ENCODE data around the gene RETREG1. TPM values are rescaled to one million over a fixed set of nuclear protein-coding genes. Genes with fewer than 3 reads are reported as not detected.

The RETREG1 gene
- total RNA-seq, 2 experiments from 2014 or later = 19.3 to 20.0 TPM

DNA sequence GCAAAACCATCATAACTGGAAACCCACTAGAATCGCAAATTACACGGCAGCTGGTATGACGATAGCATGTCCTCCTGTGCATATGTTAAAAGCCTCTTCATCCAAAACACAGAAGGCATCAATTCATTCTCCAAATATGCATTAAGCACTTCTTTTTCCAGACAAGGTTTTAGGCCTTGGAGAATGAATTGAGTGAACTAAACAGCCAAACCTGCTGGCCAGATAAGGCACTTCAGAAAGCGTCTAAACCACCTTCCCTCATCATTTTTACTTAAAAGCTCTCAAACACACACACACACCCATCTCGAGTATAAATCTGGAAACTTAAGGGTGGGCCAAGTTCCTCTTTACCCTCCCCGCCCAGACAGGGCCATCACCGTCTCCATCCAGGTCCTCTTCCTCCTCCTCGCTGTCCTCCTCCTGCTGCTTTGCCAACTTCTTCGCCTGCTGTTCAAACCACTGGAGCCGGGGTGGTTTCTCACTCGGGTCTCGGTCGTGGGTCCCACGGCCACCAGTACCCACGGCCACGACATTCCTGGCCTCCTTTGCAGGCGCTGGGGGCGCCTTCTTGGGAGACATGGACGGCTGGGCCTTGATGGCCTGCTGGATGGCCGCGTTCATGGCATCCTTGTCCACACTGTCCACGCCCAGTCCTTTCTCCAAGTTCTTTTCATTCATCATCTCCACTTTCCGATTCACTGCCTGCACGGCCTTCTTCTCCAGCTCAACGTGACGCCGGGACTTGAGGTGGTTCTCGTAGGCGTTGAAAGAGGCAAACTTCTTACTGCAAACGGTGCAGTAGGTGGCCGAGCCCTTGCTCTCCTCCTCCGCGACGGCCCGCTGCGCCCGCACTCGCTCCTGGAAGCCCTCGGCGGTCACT lies 151.9 kb downstream of the RETREG1 start:
- Mint-ChIP-seq H3K36me3 (ENCODE audit: low read depth) (peaks cover 30% of the 10 kb centered on the region), H3K9me3 (no peaks in the 10 kb centered on the region), H3K4me3 (peak overlapping the region; percentile 96), H3K4me1 (ENCODE audit: low read depth) (peaks cover 77% of the 10 kb centered on the region), H3K27me3 (ENCODE audit: low read depth) (no peaks in the 10 kb centered on the region), H3K27ac (peak overlapping the region; percentile 93)
- no peak for DNase-seq
- CTCF ChIA-PET = interaction anchor here (1.4 kb wide), 1 partner anchor 9 kb away, joined by 11 read pairs; no protein-coding TSS in a partner anchor
- intact Hi-C loops (cut with micrococcal nuclease) = loop anchor here (1.0 to 10.0 kb wide), 8 partner anchors 152 to 1870 kb away; partner anchors contain the start of genes ANKH and MYO10

DNA sequence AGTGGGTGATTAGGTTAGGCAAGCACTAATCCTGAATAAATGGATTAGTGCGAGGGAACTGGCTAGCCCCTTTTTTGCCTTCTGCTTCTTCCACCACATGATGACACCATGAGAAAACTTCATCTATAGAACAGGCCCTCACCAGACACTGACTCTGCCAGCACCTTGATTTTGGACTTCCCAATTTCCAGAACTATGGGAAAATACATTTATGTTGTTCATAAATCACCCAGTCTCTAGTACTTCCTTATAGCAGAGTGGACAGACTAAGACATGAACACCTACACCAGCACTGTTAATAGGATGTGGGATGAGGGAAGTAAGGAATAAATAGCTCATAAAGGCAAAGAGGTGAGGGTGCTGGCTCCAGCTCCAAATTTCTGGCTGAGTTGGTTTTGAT lies 152.6 kb downstream of the RETREG1 start:
- H3K27me3 Mint-ChIP-seq (ENCODE audit: low read depth) = no peaks in the 10 kb centered on the region
- H3K4me1 Mint-ChIP-seq (ENCODE audit: low read depth) = peaks cover 79% of the 10 kb centered on the region
- H3K4me3 Mint-ChIP-seq = peak overlapping the region; percentile 96
- peaks cover 34% of the 10 kb centered on the region for H3K36me3 Mint-ChIP-seq (ENCODE audit: low read depth)
- no peak for DNase-seq
- no peaks in the 10 kb centered on the region for H3K9me3 Mint-ChIP-seq
- intact Hi-C loops (cut with micrococcal nuclease) = loop anchor here (10.0 kb wide), 3 partner anchors 721 to 1869 kb away; no protein-coding TSS in a partner anchor
- H3K27ac Mint-ChIP-seq = peak overlapping the region; percentile 15
- CTCF ChIA-PET = interaction anchor here (1.4 kb wide), 1 partner anchor 8 kb away, joined by 11 read pairs; no protein-coding TSS in a partner anchor

DNA sequence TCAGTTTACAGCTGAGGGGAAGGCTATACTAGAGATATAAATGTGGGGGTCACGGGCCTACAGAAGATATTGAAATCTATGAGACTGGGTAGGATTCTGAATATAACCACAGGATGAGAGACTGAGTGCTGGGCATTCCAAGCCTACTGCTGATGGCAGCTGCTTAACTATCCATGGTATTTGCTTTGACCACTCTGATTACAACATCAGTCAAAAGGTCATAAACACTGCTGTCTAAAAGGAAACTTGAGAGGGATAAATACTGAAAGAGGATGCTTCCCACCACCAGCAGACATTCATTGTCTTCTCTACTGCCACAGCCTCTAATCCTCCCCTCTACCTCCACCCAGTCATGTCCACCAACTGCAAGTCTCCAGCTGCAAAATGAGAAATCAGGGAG lies 155.0 kb downstream of the RETREG1 start:
- intact Hi-C loops (cut with micrococcal nuclease) = loop anchor here (10.0 kb wide), 3 partner anchors 723 to 1867 kb away; no protein-coding TSS in a partner anchor
- Mint-ChIP-seq H3K9me3 (no peaks in the 10 kb centered on the region), H3K36me3 (ENCODE audit: low read depth) (peaks cover 44% of the 10 kb centered on the region), H3K4me1 (ENCODE audit: low read depth) (peaks cover 74% of the 10 kb centered on the region), H3K27me3 (ENCODE audit: low read depth) (no peaks in the 10 kb centered on the region), H3K4me3 (no peak overlapping the region), H3K27ac (no peak overlapping the region)
- no peak for DNase-seq
- CTCF ChIA-PET = interaction anchor here (0.6 kb wide), 1 partner anchor 266 kb away, joined by 3 read pairs; no protein-coding TSS in a partner anchor

DNA sequence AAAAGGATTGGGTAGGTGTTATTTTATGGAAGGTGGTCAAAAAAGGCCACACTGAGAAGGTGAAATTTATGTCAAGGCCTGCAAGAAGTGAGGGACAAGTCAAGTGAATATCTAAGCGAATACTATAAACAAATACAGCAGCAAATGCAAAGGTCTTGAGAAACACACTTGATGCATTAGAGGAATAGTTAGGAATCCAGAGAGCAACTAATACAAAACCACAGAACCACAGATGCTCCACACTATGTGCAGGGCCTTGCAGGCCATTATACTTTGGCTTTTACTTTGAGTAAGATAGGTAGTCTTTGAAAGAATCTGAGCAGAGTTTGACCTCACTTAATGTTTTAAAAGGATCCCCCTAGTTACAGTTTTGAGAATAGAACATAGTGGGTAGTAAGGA lies 155.8 kb downstream of the RETREG1 start:
- Mint-ChIP-seq H3K4me1 (ENCODE audit: low read depth) (peaks cover 77% of the 10 kb centered on the region), H3K27me3 (ENCODE audit: low read depth) (no peaks in the 10 kb centered on the region), H3K4me3 (no peak overlapping the region), H3K27ac (no peak overlapping the region), H3K9me3 (no peaks in the 10 kb centered on the region), H3K36me3 (ENCODE audit: low read depth) (peaks cover 51% of the 10 kb centered on the region)
- CTCF ChIA-PET = interaction anchor here (1.0 kb wide), 1 partner anchor 91 kb away, joined by 3 read pairs; no protein-coding TSS in a partner anchor
- DNase-seq = no peak
- intact Hi-C loops (cut with micrococcal nuclease) = loop anchor here (10.0 kb wide), 3 partner anchors 724 to 1866 kb away; no protein-coding TSS in a partner anchor

DNA sequence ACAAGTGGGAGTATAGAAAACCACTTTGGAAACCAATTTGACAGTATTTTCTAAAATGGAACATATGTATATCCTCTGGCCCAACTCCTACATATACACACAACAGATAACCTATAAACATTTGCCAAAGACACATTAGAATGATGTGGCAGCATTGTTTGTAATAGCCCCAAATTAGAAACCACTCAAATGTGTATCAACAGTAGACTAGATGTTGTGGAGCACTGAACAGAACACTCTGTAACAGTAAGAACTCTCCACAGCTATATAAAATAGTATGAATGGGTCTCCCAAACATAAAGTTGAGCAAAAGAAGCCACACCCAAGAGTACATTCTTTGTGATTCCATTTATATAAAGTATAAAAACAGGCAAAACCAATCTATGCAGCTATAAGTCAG lies 157.3 kb downstream of the RETREG1 start:
- no peak for DNase-seq
- no peaks in the 10 kb centered on the region for H3K27me3 Mint-ChIP-seq (ENCODE audit: low read depth)
- no peak overlapping the region for H3K4me3 Mint-ChIP-seq
- intact Hi-C loops (cut with micrococcal nuclease) = no loop called here
- peaks cover 53% of the 10 kb centered on the region for H3K36me3 Mint-ChIP-seq (ENCODE audit: low read depth)
- H3K9me3 Mint-ChIP-seq = no peaks in the 10 kb centered on the region
- H3K4me1 Mint-ChIP-seq (ENCODE audit: low read depth) = peaks cover 83% of the 10 kb centered on the region
- CTCF ChIA-PET = interaction anchor here (1.1 kb wide), 1 partner anchor 92 kb away, joined by 3 read pairs; no protein-coding TSS in a partner anchor
- H3K27ac Mint-ChIP-seq = peak overlapping the region; percentile 30

DNA sequence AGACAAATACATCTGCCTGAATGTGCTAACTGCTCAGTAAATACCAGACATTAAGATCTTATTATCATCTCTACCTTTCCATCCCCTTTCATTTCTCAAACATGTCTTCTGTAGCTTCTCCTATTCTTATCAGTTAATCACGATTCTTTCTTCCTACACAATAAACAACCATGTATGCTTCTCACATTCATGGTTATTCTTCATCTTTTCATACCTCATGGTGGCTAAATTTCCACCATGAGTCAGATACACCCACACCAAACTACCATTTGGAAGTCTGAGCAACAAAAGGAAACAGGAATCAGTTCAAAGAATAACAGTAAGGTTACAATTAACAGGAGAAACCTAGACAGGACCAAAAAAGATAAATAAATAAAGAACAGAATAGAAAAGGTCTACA lies 158.9 kb downstream of the RETREG1 start:
- peaks cover 48% of the 10 kb centered on the region for H3K36me3 Mint-ChIP-seq (ENCODE audit: low read depth)
- DNase-seq = no peak
- no peaks in the 10 kb centered on the region for H3K27me3 Mint-ChIP-seq (ENCODE audit: low read depth)
- peaks cover 67% of the 10 kb centered on the region for H3K4me1 Mint-ChIP-seq (ENCODE audit: low read depth)
- no peaks in the 10 kb centered on the region for H3K9me3 Mint-ChIP-seq
- H3K4me3 Mint-ChIP-seq = no peak overlapping the region
- peak overlapping the region; percentile 74 for H3K27ac Mint-ChIP-seq
- intact Hi-C loops (cut with micrococcal nuclease) = loop anchor here (2.0 kb wide), 1 partner anchor 95 kb away; no protein-coding TSS in a partner anchor
- CTCF ChIA-PET = interaction anchor here (0.6 to 3.5 kb wide), 14 partner anchors 13 to 924 kb away, joined by 3 to 26 read pairs (median 3); no protein-coding TSS in a partner anchor

DNA sequence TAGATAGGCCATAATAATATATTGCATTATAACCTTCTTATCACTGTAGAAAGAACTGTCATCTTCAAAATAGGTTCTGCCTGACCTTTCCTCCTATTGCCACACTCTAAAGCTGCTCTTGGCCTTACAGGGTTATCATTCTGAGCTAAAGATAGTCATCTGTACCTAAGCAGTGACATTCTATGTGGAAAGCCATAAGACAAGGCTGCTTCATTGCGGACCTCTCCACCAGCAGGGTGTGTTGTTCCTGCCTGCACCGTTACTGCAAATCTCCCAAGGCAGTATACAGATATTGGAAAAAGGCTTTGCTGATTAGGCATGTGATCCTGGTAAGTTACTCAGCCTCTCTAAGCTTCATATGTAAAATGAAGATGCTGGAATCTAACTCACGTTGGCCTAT lies 159.3 kb downstream of the RETREG1 start:
- intact Hi-C loops (cut with micrococcal nuclease) = loop anchor here (2.0 kb wide), 1 partner anchor 95 kb away; no protein-coding TSS in a partner anchor
- Mint-ChIP-seq H3K36me3 (ENCODE audit: low read depth) (peaks cover 47% of the 10 kb centered on the region), H3K27me3 (ENCODE audit: low read depth) (no peaks in the 10 kb centered on the region), H3K4me1 (ENCODE audit: low read depth) (peaks cover 63% of the 10 kb centered on the region), H3K4me3 (no peak overlapping the region), H3K9me3 (no peaks in the 10 kb centered on the region), H3K27ac (peak overlapping the region; percentile 74)
- DNase-seq = no peak
- CTCF ChIA-PET = interaction anchor here (0.6 to 3.5 kb wide), 11 partner anchors 10 to 330 kb away, joined by 3 to 26 read pairs (median 4); no protein-coding TSS in a partner anchor

DNA sequence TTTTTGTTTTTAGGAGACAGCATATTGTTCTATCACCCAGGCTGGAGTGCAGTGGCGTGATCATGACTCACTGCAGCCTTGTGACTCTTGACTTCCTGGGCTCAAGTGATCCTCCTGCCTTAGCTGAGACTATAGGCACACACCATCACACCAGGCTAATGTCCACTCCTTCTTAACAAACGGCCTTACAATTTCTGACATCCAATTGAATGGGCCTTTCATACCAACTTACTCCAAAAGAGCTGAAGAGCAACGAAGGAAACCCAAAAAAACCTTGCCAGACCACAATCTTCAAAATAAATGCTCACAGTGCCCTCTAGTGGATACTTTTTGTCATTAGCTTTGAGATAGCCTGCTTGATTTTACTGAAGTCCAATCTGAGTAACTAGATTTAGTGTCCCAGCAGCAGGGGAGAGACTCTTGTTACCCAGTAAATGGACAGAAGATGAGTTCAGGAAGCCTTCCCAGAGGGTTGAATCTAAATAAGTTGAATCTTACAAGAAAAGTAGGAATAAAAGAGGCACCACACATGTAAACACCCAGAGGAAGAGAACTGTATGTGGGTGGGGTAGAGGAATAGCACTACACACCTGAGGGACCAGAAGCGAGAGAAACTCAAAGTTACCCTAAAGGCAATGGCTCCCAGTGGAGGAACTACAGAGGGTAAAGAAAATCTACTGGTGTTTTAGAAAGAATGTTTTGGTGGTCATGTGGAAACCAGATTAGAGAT lies 160.5 kb downstream of the RETREG1 start:
- H3K4me3 Mint-ChIP-seq = peak overlapping the region; percentile 46
- H3K36me3 Mint-ChIP-seq (ENCODE audit: low read depth) = peaks cover 44% of the 10 kb centered on the region
- CTCF ChIA-PET = interaction anchor here (0.5 to 3.5 kb wide), 24 partner anchors 8 to 1471 kb away, joined by 3 to 26 read pairs (median 4); no protein-coding TSS in a partner anchor
- peaks cover 51% of the 10 kb centered on the region for H3K4me1 Mint-ChIP-seq (ENCODE audit: low read depth)
- peak overlapping the region; percentile 91 for H3K27ac Mint-ChIP-seq
- peak; percentile 61 for DNase-seq
- no peaks in the 10 kb centered on the region for H3K27me3 Mint-ChIP-seq (ENCODE audit: low read depth)
- intact Hi-C loops (cut with micrococcal nuclease) = loop anchor here (1.0 to 2.0 kb wide), 3 partner anchors 11 to 296 kb away; no protein-coding TSS in a partner anchor
- H3K9me3 Mint-ChIP-seq = no peaks in the 10 kb centered on the region

DNA sequence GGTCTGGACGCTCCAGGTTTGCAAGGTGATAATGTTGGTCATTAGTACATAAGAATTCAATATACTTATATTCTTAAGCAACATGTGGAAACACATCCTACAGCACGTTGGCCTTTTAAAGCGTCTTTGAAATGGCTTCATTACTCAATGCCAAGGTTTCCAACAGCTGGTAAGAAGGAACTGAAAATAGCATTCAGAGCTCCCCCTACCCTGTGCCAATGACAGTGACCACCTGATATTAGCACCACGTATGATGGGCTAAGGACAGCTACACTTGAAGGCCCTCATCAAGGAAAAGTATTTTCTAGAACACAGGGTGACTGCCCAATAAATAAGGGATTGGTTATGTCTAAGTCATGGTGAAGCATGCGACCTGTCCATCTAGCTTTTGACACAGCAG lies 161.1 kb downstream of the RETREG1 start:
- no peak overlapping the region for H3K4me3 Mint-ChIP-seq
- H3K27ac Mint-ChIP-seq = peak overlapping the region; percentile 91
- H3K9me3 Mint-ChIP-seq = no peaks in the 10 kb centered on the region
- intact Hi-C loops (cut with micrococcal nuclease) = loop anchor here (1.0 to 2.0 kb wide), 3 partner anchors 12 to 295 kb away; no protein-coding TSS in a partner anchor
- peaks cover 45% of the 10 kb centered on the region for H3K4me1 Mint-ChIP-seq (ENCODE audit: low read depth)
- CTCF ChIA-PET = interaction anchor here (0.5 to 3.5 kb wide), 20 partner anchors 9 to 1471 kb away, joined by 3 to 26 read pairs (median 4); no protein-coding TSS in a partner anchor
- no peak for DNase-seq
- H3K27me3 Mint-ChIP-seq (ENCODE audit: low read depth) = no peaks in the 10 kb centered on the region
- peaks cover 45% of the 10 kb centered on the region for H3K36me3 Mint-ChIP-seq (ENCODE audit: low read depth)

DNA sequence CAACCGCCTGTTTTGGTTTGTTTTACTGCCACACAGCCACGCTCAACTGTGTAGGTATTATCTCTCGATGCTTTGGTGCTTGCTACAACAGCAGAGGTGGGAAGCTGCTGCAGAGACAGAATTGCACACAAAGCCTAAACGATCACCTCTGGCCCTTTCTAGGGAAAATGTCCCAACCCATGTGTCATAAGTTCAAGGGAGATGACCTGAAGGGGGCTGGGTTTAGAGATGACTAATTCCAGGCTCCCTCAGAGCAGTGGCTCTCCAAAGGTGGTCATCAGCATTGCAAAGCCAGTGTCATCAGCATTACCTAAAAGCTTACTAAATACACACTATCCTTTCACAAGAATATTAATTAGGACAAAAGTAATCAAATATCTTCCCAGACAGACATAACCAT lies 162.1 kb downstream of the RETREG1 start:
- peaks cover 37% of the 10 kb centered on the region for H3K4me1 Mint-ChIP-seq (ENCODE audit: low read depth)
- CTCF ChIA-PET = interaction anchor here (0.6 to 3.5 kb wide), 5 partner anchors 30 to 399 kb away, joined by 3 to 26 read pairs (median 5); no protein-coding TSS in a partner anchor
- DNase-seq = no peak
- no peaks in the 10 kb centered on the region for H3K27me3 Mint-ChIP-seq (ENCODE audit: low read depth)
- intact Hi-C loops (cut with micrococcal nuclease) = no loop called here
- no peak overlapping the region for H3K27ac Mint-ChIP-seq
- peaks cover 49% of the 10 kb centered on the region for H3K36me3 Mint-ChIP-seq (ENCODE audit: low read depth)
- no peak overlapping the region for H3K4me3 Mint-ChIP-seq
- H3K9me3 Mint-ChIP-seq = no peaks in the 10 kb centered on the region

DNA sequence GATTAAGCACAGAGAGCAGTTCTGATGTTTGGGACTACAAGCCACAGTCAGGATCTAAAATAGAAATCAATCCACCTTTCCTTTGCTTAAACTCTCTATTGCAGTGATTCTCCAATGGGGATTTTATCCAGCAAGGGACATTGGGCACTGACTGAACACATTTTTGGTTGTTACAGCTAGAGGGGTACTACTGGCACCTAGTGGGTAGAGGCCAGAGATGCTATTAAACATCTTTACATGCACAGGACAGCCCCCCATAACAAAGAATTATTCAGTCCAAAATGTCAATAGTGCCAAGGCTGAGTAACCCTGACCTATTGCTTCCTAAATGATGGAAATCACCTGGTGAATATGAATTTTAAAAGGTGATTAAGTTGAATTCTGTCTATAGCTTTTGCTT lies 163.2 kb downstream of the RETREG1 start:
- H3K4me1 Mint-ChIP-seq (ENCODE audit: low read depth) = peaks cover 30% of the 10 kb centered on the region
- intact Hi-C loops (cut with micrococcal nuclease) = no loop called here

More for the DNA sequence above, 163.2 kb downstream of the RETREG1 start:
- H3K36me3 Mint-ChIP-seq (ENCODE audit: low read depth) = peaks cover 53% of the 10 kb centered on the region
- H3K9me3 Mint-ChIP-seq = no peaks in the 10 kb centered on the region
- DNase-seq = no peak
- no peak overlapping the region for H3K27ac Mint-ChIP-seq
- H3K4me3 Mint-ChIP-seq = no peak overlapping the region
- CTCF ChIA-PET = no interaction called here
- H3K27me3 Mint-ChIP-seq (ENCODE audit: low read depth) = no peaks in the 10 kb centered on the region
